Prostate gland (tissue), 2 donors: ENCODE data around the gene APOLD1.

Experiments used
- CTCF ChIP-seq, 4 experiments: fragments of 200-600 bp in 2 of 4; fragments of 450-650 bp in 2 of 4; sonication (generic) in 2 of 4; IDR thresholded peaks; 1 replicate in 3 of 4; 2 replicates in 1 of 4; pipeline ENCODE4 v1.5.1; 2016 to 2019; ENCODE audit warnings: antibody characterized with exemption in 4 of 4, mild to moderate bottlenecking in 2 of 4, moderate library complexity in 2 of 4
- POLR2A ChIP-seq: fragments of 450-650 bp; IDR thresholded peaks from one replicate; pipeline ENCODE4 v1.6.1; 2016; ENCODE audit warnings: antibody characterized with exemption, mild to moderate bottlenecking
- POLR2AphosphoS5 ChIP-seq: sonication (generic); formaldehyde crosslinking; IDR thresholded peaks from one replicate; pipeline ENCODE4 v1.6.1; 2017; ENCODE audit warnings: antibody characterized with exemption

GRCh38 chr12:12835378-12836146 lies 50.1 kb downstream of the APOLD1 start:
- TF ChIP-seq CTCF (IDR thresholded peaks at IDR 0.05): no peak
- TF ChIP-seq POLR2A: no peak
- peak; percentile 48 for TF ChIP-seq POLR2AphosphoS5
